Measurements from ENCODE around the gene INTU.
"Not testable (repeated sequence)": the region's sequence is repeated elsewhere in the genome, so short reads cannot be mapped to it uniquely, and the experiment has no call there.

INTU gene

GRCh38 chr4:127632420-127633403 is at the start of gene INTU:
TSS of gene INTU (plus strand) at chr4:127632957. CDS start at chr4:127633035, 78 bp downstream.
- peak; percentile 58 for DNase-seq (ENCODE audit: low spot score)

GRCh38 chr4:127586496-127586895 is 46.3 kb upstream of the INTU start:
- DNase-seq (ENCODE audit: low spot score) = not testable (repeated sequence)

GRCh38 chr4:127586922-127587571 is 45.7 kb upstream of the INTU start:
- DNase-seq (ENCODE audit: low spot score) = no peak

DNA sequence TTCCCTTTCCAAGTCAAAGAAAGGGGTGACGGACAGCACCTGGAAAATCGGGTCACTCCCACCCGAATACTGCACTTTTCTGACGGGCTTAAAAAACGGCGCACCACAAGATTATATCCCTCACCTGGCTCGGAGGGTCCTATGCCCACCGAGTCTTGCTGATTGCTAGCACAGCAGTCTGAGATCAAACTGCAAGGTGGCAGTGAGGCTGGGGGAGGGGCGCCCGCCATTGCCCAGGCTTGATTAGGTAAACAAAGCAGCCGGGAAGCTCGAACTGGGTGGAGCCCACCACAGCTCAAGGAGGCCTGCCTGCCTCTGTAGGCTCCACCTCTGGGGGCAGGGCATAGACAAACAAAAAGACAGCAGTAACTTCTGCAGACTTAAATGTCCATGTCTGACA is 43.6 kb upstream of the INTU start:
- not testable (repeated sequence) for DNase-seq (ENCODE audit: low spot score)

- DNase-seq (ENCODE audit: low spot score) = no peak
These were observed 34.1 kb upstream of the INTU start for GRCh38 chr4:127598656-127599055.

- no peak for DNase-seq (ENCODE audit: low spot score)
These were observed 31.7 kb upstream of the INTU start for GRCh38 chr4:127601029-127601428.

- DNase-seq (ENCODE audit: low spot score) = peak; percentile 11
These were observed 27.6 kb upstream of the INTU start for GRCh38 chr4:127604949-127605709.

DNA sequence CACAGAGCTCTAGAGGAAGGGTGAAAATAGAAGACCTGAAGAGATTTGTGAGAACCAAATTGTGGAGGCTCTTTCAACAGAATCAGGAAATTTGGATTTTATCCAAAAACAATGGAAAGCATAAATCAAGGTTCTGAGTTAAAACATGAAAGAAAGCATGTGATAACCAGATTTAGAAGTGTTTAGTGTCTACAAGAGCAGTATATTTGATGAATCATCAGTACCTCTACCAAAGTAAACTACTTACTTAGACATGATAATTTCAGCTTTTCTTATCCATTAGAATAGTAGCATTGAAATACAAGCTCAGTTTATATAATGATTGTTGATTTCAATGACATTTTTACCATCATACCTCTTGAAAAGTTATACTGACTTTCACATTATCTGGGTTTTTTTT is 25.9 kb upstream of the INTU start:
- DNase-seq (ENCODE audit: low spot score) = no peak

DNA sequence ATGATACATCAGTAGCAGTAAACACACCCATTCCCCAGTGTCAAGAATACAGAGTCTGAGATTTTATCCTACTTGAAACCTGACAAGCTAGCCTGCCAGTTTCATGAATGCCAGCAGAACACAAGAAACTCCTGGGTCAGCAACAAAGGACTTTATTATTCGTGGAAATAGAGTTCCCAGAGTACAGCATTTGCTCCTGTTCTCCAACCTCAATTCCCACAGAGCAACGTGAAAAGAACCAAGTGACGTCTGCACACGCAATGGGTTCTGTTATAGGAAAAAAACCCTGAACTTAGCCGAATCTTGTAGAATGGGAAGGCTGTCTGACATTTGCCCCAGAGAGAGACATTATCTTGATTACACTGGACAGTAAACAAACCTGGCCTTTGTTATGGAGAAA is 23.3 kb upstream of the INTU start:
- no peak for DNase-seq (ENCODE audit: low spot score)

GRCh38 chr4:127610488-127610887 is 22.3 kb upstream of the INTU start:
- DNase-seq (ENCODE audit: low spot score) = no peak

DNA sequence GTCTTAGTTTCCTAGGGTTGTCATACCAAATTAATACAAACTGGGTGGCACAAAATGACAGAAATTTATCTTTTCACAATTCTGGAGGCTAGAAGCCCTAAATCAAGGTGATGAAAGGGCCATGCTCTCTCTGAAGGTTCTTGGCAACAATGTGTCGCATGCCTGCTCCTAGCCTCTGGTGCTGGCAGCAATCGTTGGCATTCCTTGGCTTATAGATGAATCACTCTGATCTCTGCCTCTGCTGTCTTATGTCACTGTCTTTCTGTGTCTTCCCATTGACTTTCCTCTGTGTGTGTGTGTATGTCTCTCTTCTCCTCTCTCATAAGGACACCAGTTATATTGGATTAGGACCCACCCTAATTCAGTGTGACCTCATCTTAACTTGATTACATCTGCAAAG is 15.9 kb upstream of the INTU start:
- DNase-seq (ENCODE audit: low spot score) = no peak

DNA sequence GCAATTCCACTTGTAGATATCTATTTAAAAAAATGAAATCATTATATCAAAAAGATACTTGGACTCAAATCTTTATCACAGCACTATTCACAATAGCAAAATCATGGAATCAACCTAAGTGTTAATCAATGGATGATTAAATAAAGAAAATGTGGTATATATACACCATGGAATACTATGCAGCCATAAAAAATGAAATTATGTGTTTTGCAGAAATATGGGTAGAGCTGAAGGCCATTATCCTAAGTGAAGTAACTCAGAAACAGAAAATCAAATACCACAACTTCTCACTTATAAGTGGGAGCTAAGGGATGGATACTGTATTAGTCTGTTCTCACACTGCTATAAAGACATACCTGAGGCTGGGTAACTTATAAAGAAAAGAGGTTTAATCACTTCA is 14.3 kb upstream of the INTU start:
- DNase-seq (ENCODE audit: low spot score) = no peak

GRCh38 chr4:127622621-127622920 is 10.2 kb upstream of the INTU start:
- no peak for DNase-seq (ENCODE audit: low spot score)

DNA sequence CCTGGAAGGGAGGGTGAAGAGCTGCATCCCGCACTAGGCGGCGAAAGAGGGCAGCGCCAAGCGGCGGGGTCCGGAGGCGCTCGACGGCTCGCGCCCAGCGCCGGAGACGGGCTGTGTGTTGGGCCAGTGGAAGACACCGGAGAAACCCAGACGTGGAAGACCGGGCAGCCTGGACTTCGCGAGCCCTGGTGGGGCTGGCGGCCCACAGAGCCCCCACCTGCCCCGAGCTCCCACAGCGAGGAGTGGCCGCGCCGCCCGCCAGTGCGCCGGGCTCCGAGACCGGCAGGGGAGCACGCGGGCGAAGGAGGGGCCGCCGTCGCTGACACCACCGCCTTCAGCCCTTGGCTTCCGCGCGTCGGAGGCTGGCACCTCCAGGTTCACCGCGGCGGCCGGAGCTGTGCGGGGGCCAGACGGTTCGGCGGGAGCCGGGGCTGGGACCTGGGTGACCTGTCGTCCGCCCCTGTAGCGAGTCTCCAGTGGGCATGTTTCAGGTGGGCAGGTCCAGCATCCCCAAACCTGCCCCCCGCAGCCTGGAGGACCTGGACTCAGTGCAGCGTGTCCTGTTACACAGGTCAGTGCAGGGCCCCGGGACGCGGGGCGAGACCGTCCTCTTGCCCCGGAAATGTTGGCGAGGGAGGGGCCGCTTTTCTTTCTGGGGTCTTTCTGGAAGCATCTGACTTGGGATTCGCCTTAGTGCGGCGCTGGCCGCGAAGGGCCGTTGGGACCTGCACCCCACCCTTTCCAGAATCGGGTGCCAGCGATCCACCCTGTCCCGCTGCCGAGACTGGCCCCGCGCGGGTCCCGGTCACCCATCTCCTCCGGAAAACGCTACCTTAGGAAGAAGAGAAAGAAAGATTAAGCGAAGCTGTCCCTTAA is 9.6 kb upstream of the INTU start:
- DNase-seq (ENCODE audit: low spot score) = no peak

GRCh38 chr4:127623797-127624083 is 9.0 kb upstream of the INTU start:
- no peak for DNase-seq (ENCODE audit: low spot score)

- DNase-seq (ENCODE audit: low spot score) = no peak
These were observed 8.6 kb upstream of the INTU start for GRCh38 chr4:127624173-127624572.

DNA sequence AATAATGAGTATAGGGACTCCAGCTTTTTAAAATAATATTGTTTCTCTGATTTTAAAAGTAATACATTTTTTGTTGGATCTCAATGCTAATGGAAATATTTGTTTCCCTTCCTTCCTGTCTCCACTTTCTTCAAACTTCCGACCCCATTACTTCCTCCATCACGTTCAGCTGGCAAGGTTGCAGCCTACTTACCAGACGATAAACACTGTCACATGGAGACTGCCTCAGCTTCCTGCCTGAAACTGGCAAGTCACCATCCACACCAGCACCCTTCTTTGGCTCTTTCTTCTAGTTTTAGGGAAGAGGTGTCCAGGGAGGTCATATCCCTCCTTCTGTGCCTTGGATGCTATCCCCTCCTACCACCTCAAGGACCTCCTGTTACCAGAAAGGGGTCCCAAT is 3.4 kb upstream of the INTU start:
- DNase-seq (ENCODE audit: low spot score) = no peak

DNA sequence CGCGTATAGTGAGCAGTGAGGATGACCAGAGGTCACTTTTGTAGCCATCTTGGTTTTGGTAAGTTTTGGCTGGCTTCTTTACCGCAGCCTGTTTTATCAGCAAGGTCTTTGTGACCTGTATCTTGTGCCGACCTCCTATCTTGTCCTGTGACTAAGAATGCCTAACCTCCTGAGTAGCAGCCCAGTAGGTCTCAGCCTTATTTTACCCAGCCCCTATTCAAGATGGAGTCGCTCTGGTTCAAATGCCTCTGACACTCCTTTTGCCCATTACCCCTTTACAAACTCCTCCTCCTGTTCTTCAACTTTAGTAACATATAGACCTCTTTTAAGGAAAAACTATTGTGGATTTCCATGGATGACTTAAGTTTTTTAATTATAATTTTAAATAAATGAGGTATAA is 2.6 kb upstream of the INTU start:
- no peak for DNase-seq (ENCODE audit: low spot score)

DNA sequence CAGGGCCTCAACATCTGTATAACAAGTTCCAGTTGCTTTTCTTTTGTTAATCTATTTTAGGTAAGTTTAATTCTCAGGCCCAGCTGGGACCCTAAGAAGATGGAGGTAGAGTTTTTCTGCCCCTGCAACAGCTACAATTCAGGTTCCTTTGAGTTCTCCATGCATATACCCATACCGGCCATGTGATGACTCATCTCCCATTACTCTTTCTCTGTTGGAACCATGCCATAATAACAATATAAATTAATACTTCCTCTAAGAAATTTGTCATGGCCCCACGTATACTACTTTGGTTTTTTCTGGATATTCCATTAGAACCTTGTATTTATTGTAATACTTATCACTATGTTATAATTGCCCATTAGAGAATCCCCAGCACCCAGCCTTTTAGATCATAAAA is 1.3 kb upstream of the INTU start:
- DNase-seq (ENCODE audit: low spot score) = no peak

- DNase-seq (ENCODE audit: low spot score) = no peak
These were observed 1.4 kb downstream of the INTU start for GRCh38 chr4:127634181-127634580.

DNA sequence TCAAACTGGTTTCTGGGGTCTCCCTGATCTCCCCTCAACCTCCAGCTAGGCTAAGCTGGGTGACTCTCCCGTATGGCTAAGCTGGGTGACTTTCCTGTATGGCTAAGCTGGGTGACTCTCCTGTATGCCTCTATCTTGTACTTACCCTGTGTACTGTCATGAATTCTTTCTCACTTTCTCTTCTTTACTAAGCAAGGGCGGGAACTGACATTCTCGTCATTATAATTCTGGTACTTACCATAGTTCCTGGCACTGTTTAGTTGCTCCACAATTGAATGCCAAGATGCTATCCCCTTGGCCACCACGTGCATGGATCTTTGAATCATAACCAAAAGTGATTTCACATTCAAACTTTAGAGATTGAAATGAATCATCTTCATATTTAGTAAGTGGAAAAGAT is 8.8 kb downstream of the INTU start:
- no peak for DNase-seq (ENCODE audit: low spot score)

- no peak for DNase-seq (ENCODE audit: low spot score)
These were observed 9.4 kb downstream of the INTU start for GRCh38 chr4:127642169-127642568.
